NOMO-1 (cell line): ENCODE results near the gene STK39.
A peak's percentile ranks its signal among the peaks of the same experiment; 100 is the strongest.

ENCODE experiments used
- DNase-seq, 2 experiments: peaks; one replicate each; lab custom pipeline; 2025; ENCODE audit not compliant: unreplicated experiment in 2 of 2; lab: John Stamatoyannopoulos, UW

Gene STK39

GRCh38 chr2:167941604-167942003 lies 305.8 kb downstream of the STK39 start:
- no peak for DNase-seq

- DNase-seq: no peak
Measured at GRCh38 chr2:167940734-167941507, 306.5 kb downstream of the STK39 start.

GRCh38 chr2:167940346-167940725 lies 307.1 kb downstream of the STK39 start:
- no peak for DNase-seq

- peak; percentile 38 to 77 for DNase-seq
Measured at GRCh38 chr2:167939514-167940345, 307.7 kb downstream of the STK39 start.

GRCh38 chr2:167937403-167937802 lies 310.0 kb downstream of the STK39 start:
- no peak for DNase-seq

GRCh38 chr2:167935803-167936110 lies 311.6 kb downstream of the STK39 start:
- DNase-seq: no peak

- no peak for DNase-seq
Measured at GRCh38 chr2:167933097-167933814, 314.1 kb downstream of the STK39 start.

- no peak for DNase-seq
Measured at GRCh38 chr2:167932123-167932693, 315.2 kb downstream of the STK39 start.

- DNase-seq: no peak
Measured at GRCh38 chr2:167929484-167929883, 317.9 kb downstream of the STK39 start.

GRCh38 chr2:167928434-167928833 lies 319.0 kb downstream of the STK39 start:
- DNase-seq: no peak

GRCh38 chr2:167925758-167926157 lies 321.6 kb downstream of the STK39 start:
- DNase-seq: no peak

GRCh38 chr2:167924556-167924955 lies 322.8 kb downstream of the STK39 start:
- DNase-seq: no peak

GRCh38 chr2:167916756-167917155 lies 330.6 kb downstream of the STK39 start:
- DNase-seq: no peak

- DNase-seq: no peak
Measured at GRCh38 chr2:167914969-167915368, 332.4 kb downstream of the STK39 start.

- DNase-seq: peak; percentile 15 to 59
Measured at GRCh38 chr2:167908786-167909185, 338.6 kb downstream of the STK39 start.

GRCh38 chr2:167905668-167906067 lies 341.7 kb downstream of the STK39 start:
- DNase-seq: no peak
